HG03097 (cell line): ENCODE results near the gene PKDREJ.
"Not testable (repeated sequence)": the region's sequence is repeated elsewhere in the genome, so short reads cannot be mapped to it uniquely, and the experiment has no call there.

ENCODE experiments used
- ATAC-seq: cut with Tn5 transposase; IDR thresholded peaks from one replicate; pipeline ENCODE4 v1.9.1; 2021; ENCODE audit not compliant: unreplicated experiment, low FRiP score

PKDREJ gene

GRCh38 chr22:46272762-46273431 lies 9.8 kb upstream of the PKDREJ start:
- no peak for ATAC-seq

- no peak for ATAC-seq
Measured at GRCh38 chr22:46272196-46272595, 9.1 kb upstream of the PKDREJ start.

GRCh38 chr22:46269564-46269963 lies 6.4 kb upstream of the PKDREJ start:
- no peak for ATAC-seq

- peak; percentile 61 for ATAC-seq
Measured at GRCh38 chr22:46267431-46268279, 4.5 kb upstream of the PKDREJ start, which contains the start of gene TTC38. TSS of gene TTC38 (plus strand) at chr22:46268008. CDS start at chr22:46268040, 32 bp downstream.

- ATAC-seq: not testable (repeated sequence)
Measured at GRCh38 chr22:46265627-46266026, 2.5 kb upstream of the PKDREJ start.

GRCh38 chr22:46264520-46264919 lies 1.4 kb upstream of the PKDREJ start:
- not testable (repeated sequence) for ATAC-seq

- no peak for ATAC-seq
Measured at GRCh38 chr22:46262449-46263215, 511 bp downstream of the PKDREJ start.

- no peak for ATAC-seq
Measured at GRCh38 chr22:46260038-46260437, 3.1 kb downstream of the PKDREJ start.

- no peak for ATAC-seq
Measured at GRCh38 chr22:46259374-46259773, 3.8 kb downstream of the PKDREJ start.

- no peak for ATAC-seq
Measured at GRCh38 chr22:46256358-46256958, 6.7 kb downstream of the PKDREJ start.

GRCh38 chr22:46251816-46252380 lies 11.2 kb downstream of the PKDREJ start:
- no peak for ATAC-seq

- no peak for ATAC-seq
Measured at GRCh38 chr22:46251266-46251665, 11.9 kb downstream of the PKDREJ start.

GRCh38 chr22:46250783-46251125 lies 12.4 kb downstream of the PKDREJ start:
- peak; percentile 22 for ATAC-seq

- ATAC-seq: peak; percentile 87
Measured at GRCh38 chr22:46250035-46250782, 12.9 kb downstream of the PKDREJ start, which contains the start of gene CDPF1. TSS of gene CDPF1 (minus strand) at chr22:46250293. CDS start at chr22:46248284, 2,009 bp downstream.

- ATAC-seq: no peak
Measured at GRCh38 chr22:46247443-46247975, 15.6 kb downstream of the PKDREJ start.

- ATAC-seq: no peak
Measured at GRCh38 chr22:46246178-46246577, 17.0 kb downstream of the PKDREJ start.

- ATAC-seq: no peak
Measured at GRCh38 chr22:46245511-46245910, 17.6 kb downstream of the PKDREJ start.

GRCh38 chr22:46244771-46245170 lies 18.4 kb downstream of the PKDREJ start:
- no peak for ATAC-seq

GRCh38 chr22:46242076-46242475 lies 21.1 kb downstream of the PKDREJ start:
- ATAC-seq: no peak
